ENCODE measurements around the gene TP53RK.

Gene TP53RK

DNA sequence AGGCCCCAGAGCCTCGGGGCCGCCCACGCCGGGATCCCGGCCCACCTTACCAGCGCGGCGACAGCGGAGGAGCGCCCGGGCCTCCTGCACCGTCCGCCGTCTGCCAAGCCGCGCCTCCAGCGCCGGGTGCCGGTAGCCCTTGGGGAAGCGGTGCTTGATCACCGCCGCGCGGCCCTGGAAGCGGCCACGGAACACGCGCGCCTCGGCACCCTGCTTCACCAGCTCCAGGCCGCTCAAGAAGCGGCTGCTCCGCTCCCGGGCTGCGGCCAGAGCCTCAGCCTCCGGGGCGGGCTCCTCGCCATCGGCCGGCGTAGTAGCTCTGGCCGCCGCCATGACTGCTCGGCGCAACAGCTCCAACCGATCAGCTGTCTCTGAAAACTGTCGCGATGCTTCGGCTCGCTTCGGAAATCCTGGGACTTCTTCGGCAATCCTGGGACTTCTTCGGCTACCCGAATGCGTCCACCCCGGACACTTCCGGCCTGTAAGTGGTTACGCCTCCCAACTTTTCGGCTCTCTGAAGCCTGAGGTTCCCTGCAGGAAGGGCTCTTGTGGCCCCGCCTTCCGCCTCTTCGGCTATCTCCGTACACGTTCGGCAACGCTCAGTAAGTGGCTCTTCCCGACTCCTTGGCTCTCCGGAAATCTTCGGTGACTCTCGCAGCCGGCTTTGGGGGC is at the start of gene TP53RK:
Gene TP53RK (minus strand): TSS at position 363 of the 672 bp plus-strand sequence. CDS start 30 bp downstream, at position 333.
- in situ Hi-C loops (cut with MboI; ENCODE audit: low pct_unique_long_range_greater_than_20kb, low sequenced_read_pairs): loop anchor here (10.0 kb wide), 1 partner anchor 164 kb away; no protein-coding TSS in a partner anchor
- DNase-seq: peak; percentile 99

DNA sequence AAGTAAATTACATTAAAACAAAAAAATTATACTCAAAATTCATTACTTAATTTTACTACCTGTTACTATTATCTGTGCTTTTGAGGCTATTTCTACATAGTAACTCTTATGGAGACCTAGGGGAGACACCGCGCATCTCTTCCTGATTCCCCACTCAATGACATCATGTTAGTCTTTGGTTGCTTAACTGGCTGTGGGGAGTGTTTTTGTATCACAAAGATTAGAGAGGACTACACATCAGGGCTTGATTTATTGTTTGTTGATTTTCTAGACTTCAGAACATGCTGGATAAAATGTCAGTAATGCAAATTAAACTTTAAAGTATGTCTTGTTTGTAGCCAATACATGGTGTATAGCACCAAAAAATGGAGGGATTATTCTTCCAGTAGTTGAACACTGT is 46.2 kb upstream of the TP53RK start:
- in situ Hi-C loops (cut with MboI; ENCODE audit: low pct_unique_long_range_greater_than_20kb, low sequenced_read_pairs): no loop called here
- DNase-seq: no peak

- no peak for DNase-seq
- in situ Hi-C loops (cut with MboI; ENCODE audit: low pct_unique_long_range_greater_than_20kb, low sequenced_read_pairs): no loop called here
Observed at GRCh38 chr20:46731770-46732169, 42.5 kb upstream of the TP53RK start.

- in situ Hi-C loops (cut with MboI; ENCODE audit: low pct_unique_long_range_greater_than_20kb, low sequenced_read_pairs): no loop called here
- no peak for DNase-seq
Observed at GRCh38 chr20:46725186-46726165, 36.2 kb upstream of the TP53RK start.

DNA sequence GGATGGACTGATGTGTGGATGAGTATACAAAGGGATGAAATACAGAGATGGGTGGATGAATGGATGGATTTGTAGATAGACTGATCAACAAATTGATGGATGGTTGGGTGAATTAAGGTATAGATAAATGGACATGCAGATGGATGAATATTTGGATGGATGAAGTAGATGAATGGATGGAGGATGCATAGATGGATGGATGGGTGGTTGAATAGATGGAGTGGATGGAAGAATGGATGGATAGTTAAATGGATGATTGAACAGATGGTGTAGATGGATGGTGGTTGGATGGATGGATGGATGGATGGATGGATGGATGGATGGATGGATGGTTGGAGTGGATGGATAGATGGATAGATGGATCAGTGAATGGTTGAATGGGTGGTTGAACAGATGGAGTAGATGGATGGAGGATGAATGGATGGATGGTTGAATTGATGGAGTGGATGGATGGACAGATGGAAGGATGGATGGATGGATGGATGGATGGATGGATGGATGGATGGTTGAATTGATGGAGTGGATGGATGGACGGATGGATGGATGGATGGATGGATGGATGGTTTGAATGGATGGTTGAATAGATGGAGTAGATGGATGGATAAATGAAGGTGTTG is 35.2 kb upstream of the TP53RK start:
- in situ Hi-C loops (cut with MboI; ENCODE audit: low pct_unique_long_range_greater_than_20kb, low sequenced_read_pairs): no loop called here
- DNase-seq: no peak

DNA sequence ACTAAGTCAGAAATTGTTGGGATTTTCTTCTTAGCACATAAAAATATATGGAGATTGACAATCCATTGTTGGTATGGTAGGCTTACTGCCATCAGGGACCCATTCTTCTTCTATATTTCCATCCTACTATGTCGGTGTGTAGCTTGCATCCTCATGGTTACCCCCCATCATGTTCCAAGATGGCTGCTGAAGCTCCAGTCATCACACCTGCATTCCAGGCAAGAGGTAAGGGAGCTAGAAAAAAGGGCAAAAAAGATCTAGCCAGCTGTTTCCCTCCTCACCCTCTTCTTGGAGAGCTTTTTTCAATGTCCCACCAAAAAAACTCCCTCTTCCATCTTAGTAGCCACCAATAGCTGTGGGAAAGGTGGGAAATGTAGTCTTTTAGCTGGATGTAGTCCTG is 33.8 kb upstream of the TP53RK start:
- DNase-seq: no peak

GRCh38 chr20:46722450-46722849 is 33.2 kb upstream of the TP53RK start:
- no peak for DNase-seq
- in situ Hi-C loops (cut with MboI; ENCODE audit: low pct_unique_long_range_greater_than_20kb, low sequenced_read_pairs): no loop called here

More for the DNA sequence above, 33.8 kb upstream of the TP53RK start:
- in situ Hi-C loops (cut with MboI; ENCODE audit: low pct_unique_long_range_greater_than_20kb, low sequenced_read_pairs): no loop called here

GRCh38 chr20:46721476-46721875 is 32.2 kb upstream of the TP53RK start:
- DNase-seq: no peak

DNA sequence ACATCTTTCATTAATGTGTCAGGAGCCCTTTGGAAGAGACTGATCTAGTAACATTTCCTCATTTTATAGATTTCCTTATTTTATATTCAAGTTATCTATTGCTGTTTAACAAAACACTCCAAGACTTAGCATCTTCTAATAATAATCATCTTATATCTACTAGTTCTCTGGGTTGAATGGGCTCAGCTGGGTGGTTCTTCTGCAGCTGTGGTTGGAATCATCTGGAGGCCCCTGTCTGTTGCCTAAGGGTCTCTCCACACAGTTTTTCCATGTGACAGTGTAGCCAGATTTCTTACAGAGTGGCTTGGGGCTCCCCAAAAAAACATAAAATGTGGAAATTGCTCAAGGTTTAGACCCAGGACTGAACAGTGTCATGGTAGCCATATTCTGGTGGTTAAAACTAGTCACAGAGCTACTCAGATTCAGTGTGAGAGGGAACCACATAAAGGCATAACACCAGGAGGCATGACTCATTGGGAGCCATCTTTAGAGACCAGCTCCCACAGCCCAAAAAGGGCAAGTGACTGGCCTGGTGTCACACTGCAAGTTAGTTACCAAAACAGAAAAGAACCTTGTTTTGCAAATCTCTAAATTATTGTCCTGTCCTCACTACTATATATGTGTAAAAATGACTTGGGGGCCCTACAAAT is 31.7 kb upstream of the TP53RK start:
- in situ Hi-C loops (cut with MboI; ENCODE audit: low pct_unique_long_range_greater_than_20kb, low sequenced_read_pairs): no loop called here
- no peak for DNase-seq

More at GRCh38 chr20:46721476-46721875, 32.2 kb upstream of the TP53RK start:
- in situ Hi-C loops (cut with MboI; ENCODE audit: low pct_unique_long_range_greater_than_20kb, low sequenced_read_pairs): no loop called here

DNA sequence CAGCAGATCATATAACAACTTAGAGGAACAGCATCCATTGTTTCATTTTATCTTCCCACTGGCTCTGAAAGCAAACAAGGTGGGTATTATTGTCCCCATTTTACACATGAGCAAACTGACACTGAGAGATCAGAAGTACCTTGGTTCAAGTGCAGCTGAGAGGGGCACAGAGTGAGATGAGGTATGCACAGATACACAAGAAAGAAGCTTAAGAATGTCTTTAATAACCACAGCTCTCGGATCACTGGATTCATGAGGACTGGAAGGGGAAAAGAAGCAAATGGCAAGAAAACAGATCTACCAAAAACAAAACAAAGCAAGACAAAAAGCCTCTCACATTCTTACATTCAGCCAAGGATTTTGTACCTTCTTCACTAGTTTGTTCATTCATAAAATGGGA is 30.8 kb upstream of the TP53RK start:
- in situ Hi-C loops (cut with MboI; ENCODE audit: low pct_unique_long_range_greater_than_20kb, low sequenced_read_pairs): no loop called here
- no peak for DNase-seq

DNA sequence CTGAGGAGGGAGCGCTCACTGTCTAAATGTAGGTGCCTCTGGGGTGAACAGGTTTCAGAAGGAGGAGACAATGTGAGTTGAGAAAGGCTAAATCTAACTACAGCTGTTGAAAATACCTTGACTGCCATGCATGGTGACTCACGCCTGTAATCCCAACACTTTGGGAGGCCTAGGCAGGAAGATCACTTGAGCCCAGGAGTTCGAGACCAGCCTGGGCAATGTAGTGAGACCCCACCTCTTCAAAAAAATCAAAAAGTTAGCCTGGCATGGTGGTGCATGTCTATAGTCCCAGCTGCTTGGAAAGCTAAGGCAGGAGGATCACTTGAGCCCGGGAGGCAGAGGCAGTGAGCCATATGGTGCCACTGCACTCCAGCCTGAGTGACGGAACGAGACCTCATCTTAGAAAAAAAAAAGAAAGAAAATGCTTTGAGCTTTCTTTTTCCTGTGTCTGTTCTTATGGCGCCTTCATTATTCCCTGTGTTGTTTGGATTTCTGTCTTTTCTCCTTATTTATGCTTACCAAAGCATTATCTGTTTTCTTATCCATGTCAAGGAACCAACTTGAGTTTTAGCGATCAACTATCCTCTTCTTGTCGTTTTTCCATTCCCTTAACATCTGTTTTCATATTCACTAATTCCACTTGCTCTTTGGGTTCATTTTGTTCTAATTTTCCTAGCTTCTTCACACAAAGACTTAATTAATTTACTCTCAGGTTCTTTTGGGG is 28.7 kb upstream of the TP53RK start:
- in situ Hi-C loops (cut with MboI; ENCODE audit: low pct_unique_long_range_greater_than_20kb, low sequenced_read_pairs): no loop called here
- no peak for DNase-seq

DNA sequence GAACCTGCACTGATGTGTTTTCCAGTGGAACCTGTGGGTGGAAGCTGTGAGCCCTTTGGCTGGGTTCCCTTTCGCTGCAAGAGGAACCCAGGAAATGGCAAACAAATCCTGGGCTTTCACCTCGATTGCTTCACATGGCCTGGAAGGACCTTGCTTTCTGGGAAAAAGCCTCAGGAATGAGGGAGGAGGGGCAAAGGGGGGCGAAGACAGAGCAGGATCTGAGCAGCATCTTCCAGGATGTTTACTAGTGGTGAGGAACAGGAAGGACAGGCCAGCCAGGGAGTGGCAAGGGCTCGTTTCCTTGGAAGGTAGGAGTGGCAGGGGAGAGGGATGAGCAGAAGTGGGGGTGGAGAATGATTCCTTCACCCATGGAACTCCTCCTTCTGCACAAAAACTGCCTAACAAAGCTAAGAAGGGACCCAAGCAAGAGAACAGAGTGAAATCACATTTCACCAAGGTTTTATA is 26.1 kb upstream of the TP53RK start:
- no peak for DNase-seq
- in situ Hi-C loops (cut with MboI; ENCODE audit: low pct_unique_long_range_greater_than_20kb, low sequenced_read_pairs): no loop called here

DNA sequence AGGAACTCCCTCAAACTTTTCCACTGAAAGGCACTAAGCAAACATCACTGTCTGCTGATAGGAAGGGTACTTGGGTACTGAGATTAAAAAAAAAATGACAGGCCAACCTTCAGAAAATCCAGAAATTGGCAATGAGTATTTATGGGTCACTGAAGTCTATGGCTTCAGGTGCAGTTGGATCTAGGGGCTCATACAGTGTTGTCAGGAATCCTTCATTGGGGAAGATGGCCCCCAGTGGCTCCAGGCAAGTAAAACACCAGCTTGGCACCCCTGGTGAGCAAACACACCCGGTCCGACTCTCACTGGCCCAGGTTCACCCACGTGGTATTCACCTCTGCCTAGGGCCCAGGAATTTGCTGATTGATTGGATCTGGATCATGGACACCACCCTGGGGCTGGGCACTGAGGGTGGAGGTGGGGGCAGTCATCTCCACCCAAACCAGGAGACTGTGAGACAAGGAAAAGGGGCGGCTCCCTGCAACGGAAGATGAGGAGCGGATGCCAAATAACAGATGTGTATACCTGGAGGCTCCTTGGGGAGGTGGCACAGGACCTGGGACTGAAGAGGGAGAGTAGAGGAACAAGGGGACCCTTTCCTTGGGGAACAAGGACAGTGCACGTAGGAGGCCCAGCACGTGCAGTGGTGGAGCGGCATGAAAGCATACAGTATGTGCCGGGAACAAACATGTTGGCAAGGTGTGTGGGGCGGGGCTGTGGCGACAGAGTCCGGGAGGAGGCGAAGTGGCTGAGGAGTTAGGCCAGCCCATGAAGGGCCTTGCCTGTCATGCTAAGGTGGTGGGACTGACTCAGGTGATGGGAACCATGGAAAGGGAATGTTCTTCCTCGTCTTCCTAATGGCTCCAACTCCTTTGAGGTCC is 25.0 kb upstream of the TP53RK start:
- in situ Hi-C loops (cut with MboI; ENCODE audit: low pct_unique_long_range_greater_than_20kb, low sequenced_read_pairs): no loop called here
- no peak for DNase-seq

DNA sequence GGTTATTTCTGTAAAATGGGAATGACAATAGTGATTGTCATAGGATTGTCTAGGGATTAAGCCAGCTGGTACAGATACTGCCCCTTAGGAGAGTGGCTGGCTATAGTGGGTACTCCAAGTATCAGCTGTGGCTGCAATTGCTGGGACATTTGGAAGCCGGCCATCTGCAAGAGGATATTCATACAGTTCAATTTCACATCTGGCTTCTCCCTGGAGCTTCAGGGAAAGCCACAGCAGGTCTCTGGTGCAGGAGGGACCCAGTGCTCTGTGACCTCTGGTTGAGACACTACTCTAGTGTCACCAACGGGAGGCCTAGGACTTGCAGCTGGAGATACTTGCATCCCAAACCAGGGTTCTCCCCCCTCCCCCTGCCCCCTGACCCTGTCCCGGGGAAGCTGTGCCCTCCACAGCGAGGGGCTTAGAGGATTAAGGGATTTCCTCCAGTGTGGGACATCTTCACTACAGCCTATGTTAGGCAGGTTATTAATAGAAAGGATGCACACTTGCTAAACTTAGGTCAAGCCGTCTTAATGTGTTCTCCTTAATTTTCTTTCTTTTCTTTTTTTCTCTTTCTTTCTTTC is 22.9 kb upstream of the TP53RK start:
- no peak for DNase-seq
- in situ Hi-C loops (cut with MboI; ENCODE audit: low pct_unique_long_range_greater_than_20kb, low sequenced_read_pairs): no loop called here

DNA sequence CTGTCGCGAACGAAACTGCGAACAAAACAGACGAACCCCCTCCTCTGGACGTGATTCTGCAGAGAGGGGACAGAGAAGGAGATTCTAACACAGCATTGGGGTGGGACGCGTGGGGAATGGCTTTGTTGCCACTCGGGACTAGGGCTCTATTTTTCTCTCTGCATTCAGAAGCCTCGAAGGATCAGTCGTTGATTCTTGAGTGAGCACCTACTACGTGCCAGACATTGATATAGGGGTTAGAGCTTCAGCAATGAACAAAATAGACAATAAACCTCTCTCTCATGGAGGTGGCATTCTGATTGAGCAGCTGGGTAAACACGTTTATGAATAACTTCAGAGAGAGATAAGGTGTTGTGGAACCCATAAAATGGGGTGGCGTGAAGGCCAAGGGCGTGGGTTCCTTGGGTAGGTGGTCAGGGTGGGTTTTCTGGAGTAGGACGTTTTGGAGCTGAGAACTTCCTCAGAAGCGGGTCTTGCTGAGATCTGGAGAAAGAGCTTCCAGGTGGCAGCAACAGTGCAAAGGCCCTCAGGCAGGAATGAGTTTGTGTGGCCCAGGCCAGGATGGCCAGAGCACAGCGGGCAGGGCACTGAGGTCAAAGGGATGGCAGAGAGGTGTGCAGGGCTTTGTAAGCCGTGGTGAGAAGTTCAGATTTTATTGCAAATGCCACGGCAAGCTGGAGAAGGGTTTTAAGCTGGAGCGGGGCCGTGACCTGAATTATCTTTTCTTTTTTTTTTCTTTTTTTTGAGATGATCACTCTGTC is 21.1 kb upstream of the TP53RK start:
- no peak for DNase-seq
- in situ Hi-C loops (cut with MboI; ENCODE audit: low pct_unique_long_range_greater_than_20kb, low sequenced_read_pairs): no loop called here

DNA sequence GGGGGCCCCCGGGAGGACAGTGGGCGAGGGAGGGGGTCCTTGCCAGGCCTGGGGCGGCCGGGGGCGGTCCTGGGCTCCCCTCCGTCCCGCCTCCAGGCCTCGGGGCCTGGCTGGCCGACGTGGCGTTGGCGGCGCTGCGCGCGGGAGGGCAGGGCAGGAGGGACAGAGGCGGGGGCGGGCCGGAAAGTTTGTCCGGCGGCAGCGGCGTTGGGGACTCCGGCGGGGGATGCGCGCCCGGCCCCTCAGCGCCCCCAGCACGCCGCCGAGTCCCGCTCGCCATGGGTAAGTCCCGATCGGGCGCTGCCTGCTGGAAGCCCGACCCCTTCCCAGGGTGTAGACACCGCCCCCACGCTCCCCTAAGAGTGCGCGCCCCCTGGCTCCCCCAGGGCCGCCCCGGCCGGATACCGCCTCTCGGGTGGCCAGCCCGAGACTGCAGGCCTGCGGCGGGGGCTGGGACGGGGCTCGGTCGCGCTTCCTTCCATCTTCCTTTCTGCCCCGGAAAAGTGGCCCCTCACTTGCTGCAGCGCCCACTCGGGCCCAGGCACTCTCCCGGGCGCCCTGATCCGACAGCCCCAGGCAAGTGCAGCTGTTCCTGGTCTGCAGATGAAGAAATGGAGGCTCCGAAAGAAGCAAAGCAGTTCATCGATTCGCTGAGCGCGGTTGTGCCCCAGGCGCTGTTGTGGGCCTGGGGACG is 20.4 kb upstream of the TP53RK start, which contains the start of gene SLC2A10:
Gene SLC2A10 (plus strand): TSS at position 191 of the 694 bp plus-strand sequence. CDS start 88 bp downstream, at position 279.
- DNase-seq: no peak
- in situ Hi-C loops (cut with MboI; ENCODE audit: low pct_unique_long_range_greater_than_20kb, low sequenced_read_pairs): no loop called here

All from KBM-7 (cell line).